Esophagus squamous epithelium (tissue), 5 donors: ENCODE results near the gene OVCA2. TPM values are rescaled to one million over a fixed set of nuclear protein-coding genes. Genes with fewer than 3 reads are reported as not detected.
A peak's percentile ranks its signal among the peaks of the same experiment; 100 is the strongest.

Experiments
- DNase-seq: peaks from one replicate; lab custom pipeline; 2025; lab: John Stamatoyannopoulos, UW
- H3K27ac ChIP-seq, 4 donors: fragments of 200-600 bp; sonication (generic); one replicate each; pipeline ENCODE4 v1.5.1; 2016 to 2019; ENCODE audit warnings: mild to moderate bottlenecking in 1 of 4
- H3K27me3 ChIP-seq, 4 donors: fragments of 200-600 bp; sonication (generic); 1 replicate in 3 of 4; 2 replicates in 1 of 4; pipeline versions ENCODE4 v1.5.1 to v1.6.0; 2017 to 2021; ENCODE audit warnings: antibody characterized with exemption in 1 of 4
- H3K36me3 ChIP-seq, 3 donors: fragments of 200-600 bp; sonication (generic); one replicate each; pipeline ENCODE4 v1.5.1; 2016 to 2019
- H3K4me1 ChIP-seq, 3 donors: fragments of 200-600 bp; sonication (generic); one replicate each; pipeline ENCODE4 v1.5.1; 2017 to 2019
- H3K4me3 ChIP-seq, 4 donors: fragments of 200-600 bp; sonication (generic); 1 replicate in 3 of 4; 2 replicates in 1 of 4; pipeline ENCODE4 v1.5.1; 2016 to 2019; ENCODE audit warnings: mild to moderate bottlenecking in 2 of 4, moderate library complexity in 1 of 4
- H3K9me3 ChIP-seq, 3 donors: fragments of 200-600 bp; sonication (generic); one replicate each; pipeline ENCODE4 v1.5.1; 2016 to 2019
- POLR2A ChIP-seq, 4 donors: fragments of 450-650 bp; IDR thresholded peaks; one replicate each; pipeline ENCODE4 v1.6.1; 2017; ENCODE audit warnings: antibody characterized with exemption in 4 of 4, mild to moderate bottlenecking in 4 of 4, moderate library complexity in 3 of 4
- WGBS, 2 donors: methylation state at CpG; one replicate each; pipeline ENCODE4 v1.1.5; 2018; 5-methylcytosine and 5-hydroxymethylcytosine counted together
- intact Hi-C: fragments of 100-400 bp; cut with DNase I; formaldehyde crosslinking; loops from one replicate; pipeline ENCODE4 v1.15.0; 2022
- total RNA-seq, 4 donors: library from RNA; depleted of rRNA; stranded (reverse); fragments of >200 nt; gene quantifications; one replicate each; pipeline ENCODE4 v1.1.0, GENCODE V29; 2016
- TF ChIP-seq, protein P1 (sequence below), 6 experiments: fragments of 450-650 bp in 4 of 6; fragments of 200-600 bp in 2 of 6; sonication (generic) in 2 of 6; IDR thresholded peaks; one replicate each; pipeline ENCODE4 v1.5.1; 2016 to 2019; ENCODE audit warnings: antibody characterized with exemption in 6 of 6, mild to moderate bottlenecking in 4 of 6, moderate library complexity in 4 of 6
- donor health status: DM: yes; HTN: yes; CAD: no.

OVCA2 gene
- total RNA-seq, 4 donors from 2014 or later: 42.3 to 70.5 (median 53.2) TPM

DNA sequence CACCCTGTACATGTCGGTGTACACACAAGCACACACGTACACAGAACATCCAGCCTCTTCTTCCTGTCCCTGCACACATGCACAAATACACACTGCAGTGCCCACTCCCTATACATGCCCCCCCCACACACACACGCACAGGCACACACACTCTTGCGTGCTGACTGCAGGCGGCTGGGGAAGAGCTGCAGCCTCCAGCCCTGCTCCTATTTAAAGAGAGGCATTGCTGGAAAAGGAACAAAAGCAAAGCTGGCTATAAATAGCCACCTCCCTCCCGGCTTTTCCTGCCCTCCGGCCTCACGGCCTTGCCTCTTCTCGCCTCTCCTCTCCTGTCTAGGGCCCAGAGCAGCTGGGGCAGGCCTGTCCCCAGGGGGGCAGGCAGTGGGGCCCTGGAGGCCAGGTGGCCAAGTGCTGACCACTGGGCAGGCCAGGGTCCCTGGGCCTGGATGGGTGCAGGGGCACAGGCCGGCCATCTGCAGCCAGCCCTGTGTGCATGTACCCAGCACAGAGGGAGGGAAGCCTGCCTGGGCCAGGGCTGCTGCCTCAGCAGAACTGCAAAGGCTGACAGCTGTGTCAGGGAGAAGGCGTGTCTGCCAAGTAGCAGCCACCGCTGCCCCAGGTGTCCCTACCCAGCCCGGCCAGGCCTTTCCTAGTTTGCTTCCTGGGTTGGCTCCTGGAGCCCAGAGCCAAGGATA is 42.1 kb upstream of the OVCA2 start:
- H3K36me3 ChIP-seq: no peaks in the 10 kb centered on the region
- H3K4me3 ChIP-seq: peak overlapping the region in 1 of 4 donors; percentile 33
- peak overlapping the region; percentile 54 to 80 (median 77) for H3K27ac ChIP-seq
- H3K4me1 ChIP-seq: peaks cover 30 to 62% (median 33%) of the 10 kb centered on the region in 3 donors
- DNase-seq: no peak
- peaks cover 0 to 31% (median 0%) of the 10 kb centered on the region in 4 donors for H3K27me3 ChIP-seq
- TF ChIP-seq, protein P1, sequence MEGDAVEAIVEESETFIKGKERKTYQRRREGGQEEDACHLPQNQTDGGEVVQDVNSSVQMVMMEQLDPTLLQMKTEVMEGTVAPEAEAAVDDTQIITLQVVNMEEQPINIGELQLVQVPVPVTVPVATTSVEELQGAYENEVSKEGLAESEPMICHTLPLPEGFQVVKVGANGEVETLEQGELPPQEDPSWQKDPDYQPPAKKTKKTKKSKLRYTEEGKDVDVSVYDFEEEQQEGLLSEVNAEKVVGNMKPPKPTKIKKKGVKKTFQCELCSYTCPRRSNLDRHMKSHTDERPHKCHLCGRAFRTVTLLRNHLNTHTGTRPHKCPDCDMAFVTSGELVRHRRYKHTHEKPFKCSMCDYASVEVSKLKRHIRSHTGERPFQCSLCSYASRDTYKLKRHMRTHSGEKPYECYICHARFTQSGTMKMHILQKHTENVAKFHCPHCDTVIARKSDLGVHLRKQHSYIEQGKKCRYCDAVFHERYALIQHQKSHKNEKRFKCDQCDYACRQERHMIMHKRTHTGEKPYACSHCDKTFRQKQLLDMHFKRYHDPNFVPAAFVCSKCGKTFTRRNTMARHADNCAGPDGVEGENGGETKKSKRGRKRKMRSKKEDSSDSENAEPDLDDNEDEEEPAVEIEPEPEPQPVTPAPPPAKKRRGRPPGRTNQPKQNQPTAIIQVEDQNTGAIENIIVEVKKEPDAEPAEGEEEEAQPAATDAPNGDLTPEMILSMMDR (IDR thresholded peaks at IDR 0.05): no peak
- no peak for TF ChIP-seq POLR2A (IDR thresholded peaks at IDR 0.05)
- 9 to 34% methylated on average over 8 to 13 of the region's 13 CpGs for WGBS, 2 donors
- intact Hi-C loops: no loop called here
- no peaks in the 10 kb centered on the region for H3K9me3 ChIP-seq

- Histone ChIP-seq H3K27me3 (peaks cover 0 to 11% (median 0%) of the 10 kb centered on the region in 4 donors), H3K9me3 (no peaks in the 10 kb centered on the region), H3K4me1 (peaks cover 21 to 39% (median 28%) of the 10 kb centered on the region in 3 donors), H3K4me3 (no peak overlapping the region), H3K36me3 (no peaks in the 10 kb centered on the region), H3K27ac (peak overlapping the region in 3 of 4 donors; percentile 34 to 60 (median 39))
- DNase-seq: no peak
- intact Hi-C loops: no loop called here
- TF ChIP-seq, protein P1 (IDR thresholded peaks at IDR 0.05): no peak
- TF ChIP-seq POLR2A (IDR thresholded peaks at IDR 0.05): no peak
- 60 to 69% methylated on average over 1 to 3 of the region's 16 CpGs for WGBS, 2 donors
Measured at GRCh38 chr17:2002767-2003329, 39.0 kb upstream of the OVCA2 start.

DNA sequence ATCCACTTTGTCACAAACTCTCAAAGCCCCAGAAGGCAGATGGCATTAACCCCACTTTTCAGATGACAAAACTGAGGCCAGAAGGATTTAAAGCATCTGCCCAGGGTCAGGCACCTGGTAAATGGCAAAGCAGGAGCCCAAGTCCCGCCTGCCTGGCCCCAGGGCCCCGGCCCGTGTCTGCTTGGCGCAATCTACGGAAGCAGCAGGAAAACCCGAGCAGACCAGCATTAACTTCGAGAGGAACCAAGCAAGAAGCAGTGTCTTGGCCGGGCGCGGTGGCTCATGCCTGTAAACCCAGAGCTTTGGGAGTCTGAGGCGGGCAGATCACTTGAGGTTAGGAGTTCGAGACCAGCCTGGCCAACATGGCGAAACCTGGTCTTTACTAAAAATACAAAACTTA is 38.3 kb upstream of the OVCA2 start:
- DNase-seq: no peak
- intact Hi-C loops: no loop called here
- peaks cover 14 to 32% (median 25%) of the 10 kb centered on the region in 3 donors for H3K4me1 ChIP-seq
- H3K4me3 ChIP-seq: no peak overlapping the region
- no peaks in the 10 kb centered on the region for H3K9me3 ChIP-seq
- H3K27ac ChIP-seq: peak overlapping the region in 2 of 4 donors; percentile 39 to 60
- TF ChIP-seq, protein P1 (IDR thresholded peaks at IDR 0.05): no peak
- TF ChIP-seq POLR2A (IDR thresholded peaks at IDR 0.05): no peak
- H3K27me3 ChIP-seq: peaks cover 0 to 4% (median 0%) of the 10 kb centered on the region in 4 donors
- WGBS, 2 donors: 85 to 100% methylated on average over 2 to 7 of the region's 13 CpGs
- no peaks in the 10 kb centered on the region for H3K36me3 ChIP-seq

- no peak overlapping the region for H3K4me3 ChIP-seq
- H3K27me3 ChIP-seq: no peaks in the 10 kb centered on the region
- TF ChIP-seq POLR2A (IDR thresholded peaks at IDR 0.05): no peak
- TF ChIP-seq, protein P1 (IDR thresholded peaks at IDR 0.05): no peak
- no peak for DNase-seq
- H3K4me1 ChIP-seq: peaks cover 7 to 23% (median 15%) of the 10 kb centered on the region in 3 donors
- no peak overlapping the region for H3K27ac ChIP-seq
- H3K36me3 ChIP-seq: no peaks in the 10 kb centered on the region
- H3K9me3 ChIP-seq: no peaks in the 10 kb centered on the region
- WGBS, 2 donors: 76 to 83% methylated on average over 10 to 11 of the region's 12 CpGs
- intact Hi-C loops: no loop called here
Measured at GRCh38 chr17:2004435-2004952, 37.3 kb upstream of the OVCA2 start.
